Neural progenitor cell (in vitro differentiated cells): ENCODE data around the gene DGKD. TPM values are rescaled to one million over a fixed set of nuclear protein-coding genes. Genes with fewer than 3 reads are reported as not detected.

Experiments used
- DNase-seq: peaks from one replicate; pipeline ENCODE4 v3.0.0-alpha.2; 2016; ENCODE audit warnings: low spot score
- H2AFZ ChIP-seq: fragments of 200-600 bp; sonication (generic); replicated peaks from 2 replicates; pipeline ENCODE4 v1.6.1; 2016; ENCODE audit warnings: antibody characterized with exemption
- H3F3A ChIP-seq: fragments of 200-600 bp; sonication (generic); 2 replicates; pipeline ENCODE4 v1.6.1; 2016; ENCODE audit warnings: antibody characterized with exemption, low read depth
- H3K27ac ChIP-seq: fragments of 200-600 bp; sonication (generic); 2 replicates; pipeline ENCODE4 v1.5.1; 2016; ENCODE audit warnings: mild to moderate bottlenecking
- H3K27me3 ChIP-seq: fragments of 200-600 bp; sonication (generic); 2 replicates; pipeline ENCODE4 v1.6.1; 2016; ENCODE audit warnings: mild to moderate bottlenecking, moderate library complexity
- H3K36me3 ChIP-seq: fragments of 200-600 bp; sonication (generic); 2 replicates; pipeline ENCODE4 v1.5.1; 2016
- H3K4me1 ChIP-seq: fragments of 200-600 bp; sonication (generic); 2 replicates; pipeline ENCODE4 v1.6.1; 2016; ENCODE audit warnings: mixed run types
- H3K4me2 ChIP-seq: fragments of 200-600 bp; sonication (generic); 2 replicates; pipeline ENCODE4 v1.6.1; 2016
- H3K4me3 ChIP-seq: fragments of 200-600 bp; sonication (generic); 2 replicates; pipeline ENCODE4 v1.5.1; 2016
- H3K79me2 ChIP-seq: fragments of 200-600 bp; sonication (generic); 2 replicates; pipeline ENCODE4 v1.6.1; 2016; ENCODE audit warnings: low read depth
- H3K9ac ChIP-seq: fragments of 200-600 bp; sonication (generic); 2 replicates; pipeline ENCODE4 v1.6.1; 2016
- H3K9me3 ChIP-seq: fragments of 200-600 bp; sonication (generic); 2 replicates; pipeline ENCODE4 v1.5.1; 2016; ENCODE audit warnings: low read depth
- H4K20me1 ChIP-seq: fragments of 200-600 bp; sonication (generic); 2 replicates; pipeline ENCODE4 v1.6.1; 2016; ENCODE audit warnings: low read depth
- H3K27ac Mint-ChIP-seq: 3 replicates; pipeline ENCODE4 v1.8.0; 2021; ENCODE audit warnings: mixed read lengths
- H3K27me3 Mint-ChIP-seq: 2 replicates; pipeline ENCODE4 v1.8.0; 2022; ENCODE audit warnings: low read depth, mild to moderate bottlenecking, inconsistent platforms, moderate library complexity, mixed read lengths; ENCODE audit not compliant: insufficient read depth
- H3K36me3 Mint-ChIP-seq: 3 replicates; pipeline ENCODE4 v1.8.0; 2021; ENCODE audit warnings: mixed read lengths
- H3K4me1 Mint-ChIP-seq: 3 replicates; pipeline ENCODE4 v1.8.0; 2021; ENCODE audit warnings: mixed read lengths
- H3K4me3 Mint-ChIP-seq: 3 replicates; pipeline ENCODE4 v1.8.0; 2021; ENCODE audit warnings: mild to moderate bottlenecking, moderate library complexity, mixed read lengths
- H3K9me3 Mint-ChIP-seq: 3 replicates; pipeline ENCODE4 v1.8.0; 2020; ENCODE audit warnings: mixed read lengths
- CTCF ChIP-seq: fragments of 200-600 bp; sonication (generic); IDR thresholded peaks from 2 replicates; pipeline ENCODE4 v1.5.1; 2017; ENCODE audit warnings: antibody characterized with exemption, mild to moderate bottlenecking
- EZH2 ChIP-seq: fragments of 200-600 bp; sonication (generic); IDR thresholded peaks from 2 replicates; pipeline ENCODE4 v1.6.1; 2017; ENCODE audit warnings: antibody characterized with exemption, mild to moderate bottlenecking, moderate library complexity
- EZH2phosphoT487 ChIP-seq: fragments of 200-600 bp; sonication (generic); IDR thresholded peaks from 2 replicates; pipeline ENCODE4 v1.6.1; 2017; ENCODE audit warnings: antibody characterized with exemption
- total RNA-seq: library from RNA; depleted of rRNA; stranded (reverse); fragments of >200 nt; gene quantifications from 2 replicates; pipeline ENCODE4 v1.2.3, GENCODE V29; 2015; ENCODE audit warnings: low replicate concordance

The DGKD gene
- total RNA-seq, 1 donor from 2014 or later = 10.9 TPM

GRCh38 chr2:233436691-233437438 is 82.6 kb downstream of the DGKD start:
- H3K4me1 ChIP-seq = no peaks in the 10 kb centered on the region
- H3F3A ChIP-seq = no peaks in the 10 kb centered on the region
- no peak overlapping the region for H3K27ac ChIP-seq
- H3K9me3 Mint-ChIP-seq = no peaks in the 10 kb centered on the region
- no peak overlapping the region for H3K27ac Mint-ChIP-seq
- H3K27me3 ChIP-seq = no peaks in the 10 kb centered on the region
- H2AFZ ChIP-seq = no peak overlapping the region
- no peak overlapping the region for H3K4me2 ChIP-seq
- H3K27me3 Mint-ChIP-seq = no peaks in the 10 kb centered on the region
- H3K9me3 ChIP-seq = no peaks in the 10 kb centered on the region
- H3K79me2 ChIP-seq = no peaks in the 10 kb centered on the region
- no peak for DNase-seq
- H4K20me1 ChIP-seq = no peaks in the 10 kb centered on the region
- H3K36me3 ChIP-seq = no peaks in the 10 kb centered on the region
- TF ChIP-seq CTCF (no peak), EZH2phosphoT487 (no peak), EZH2 (no peak)
- no peak overlapping the region for H3K4me3 ChIP-seq
- H3K9ac ChIP-seq = no peak overlapping the region
- H3K4me3 Mint-ChIP-seq = no peak overlapping the region
- H3K4me1 Mint-ChIP-seq = no peaks in the 10 kb centered on the region
- H3K36me3 Mint-ChIP-seq = peaks cover 2% of the 10 kb centered on the region

- TF ChIP-seq CTCF = no peak
- no peak for TF ChIP-seq EZH2phosphoT487
- TF ChIP-seq EZH2 = no peak
- H3K27ac ChIP-seq = no peak overlapping the region
- H3K4me3 Mint-ChIP-seq = no peak overlapping the region
- H3K9me3 ChIP-seq = no peaks in the 10 kb centered on the region
- no peaks in the 10 kb centered on the region for H3K4me1 ChIP-seq
- H3K27me3 Mint-ChIP-seq = no peaks in the 10 kb centered on the region
- no peaks in the 10 kb centered on the region for H3F3A ChIP-seq
- H3K27ac Mint-ChIP-seq = no peak overlapping the region
- no peak overlapping the region for H2AFZ ChIP-seq
- no peaks in the 10 kb centered on the region for H3K4me1 Mint-ChIP-seq
- no peak overlapping the region for H3K4me2 ChIP-seq
- peaks cover 2% of the 10 kb centered on the region for H3K36me3 Mint-ChIP-seq
- no peaks in the 10 kb centered on the region for H3K27me3 ChIP-seq
- H3K9me3 Mint-ChIP-seq = no peaks in the 10 kb centered on the region
- no peaks in the 10 kb centered on the region for H3K36me3 ChIP-seq
- H3K79me2 ChIP-seq = no peaks in the 10 kb centered on the region
- no peak overlapping the region for H3K4me3 ChIP-seq
- no peak overlapping the region for H3K9ac ChIP-seq
- no peaks in the 10 kb centered on the region for H4K20me1 ChIP-seq
- DNase-seq = no peak
Observed at GRCh38 chr2:233437439-233437955, 83.2 kb downstream of the DGKD start.

GRCh38 chr2:233438573-233439147 is 84.4 kb downstream of the DGKD start:
- Histone ChIP-seq H3K9ac (no peak overlapping the region), H3F3A (no peaks in the 10 kb centered on the region), H3K79me2 (no peaks in the 10 kb centered on the region), H3K36me3 (no peaks in the 10 kb centered on the region), H3K27ac (no peak overlapping the region), H4K20me1 (no peaks in the 10 kb centered on the region), H3K4me1 (no peaks in the 10 kb centered on the region), H3K9me3 (no peaks in the 10 kb centered on the region), H3K4me3 (no peak overlapping the region), H3K4me2 (no peak overlapping the region), H3K27me3 (no peaks in the 10 kb centered on the region), H2AFZ (no peak overlapping the region)
- Mint-ChIP-seq H3K27ac (no peak overlapping the region), H3K4me3 (no peak overlapping the region), H3K27me3 (no peaks in the 10 kb centered on the region), H3K36me3 (peaks cover 2% of the 10 kb centered on the region), H3K4me1 (peaks cover 2% of the 10 kb centered on the region), H3K9me3 (no peaks in the 10 kb centered on the region)
- TF ChIP-seq EZH2 (no peak), CTCF (no peak), EZH2phosphoT487 (no peak)
- no peak for DNase-seq
